DMS53 treated with DMSO at 0.1 percent for 48 hours (cell line): ENCODE data around the gene CCDC13.
A peak's percentile ranks its signal among the peaks of the same experiment; 100 is the strongest.
"Not testable (repeated sequence)": the region's sequence is repeated elsewhere in the genome, so short reads cannot be mapped to it uniquely, and the experiment has no call there.

Experiments used
- DNase-seq: peaks from one replicate; lab custom pipeline; 2025; ENCODE audit not compliant: unreplicated experiment; lab: John Stamatoyannopoulos, UW

The CCDC13 gene

GRCh38 chr3:42772670-42773408 is at the start of gene CCDC13:
Gene CCDC13 (minus strand): TSS chr3:42773253. CDS start chr3:42758345, 14,908 bp downstream.
- DNase-seq: peak; percentile 60

GRCh38 chr3:42822828-42823227 is 49.8 kb upstream of the CCDC13 start:
- no peak for DNase-seq

GRCh38 chr3:42820746-42821051 is 47.6 kb upstream of the CCDC13 start:
- DNase-seq: no peak

GRCh38 chr3:42819351-42819965 is 46.4 kb upstream of the CCDC13 start:
- peak; percentile 29 for DNase-seq

- no peak for DNase-seq
Observed at GRCh38 chr3:42815826-42816225, 42.8 kb upstream of the CCDC13 start.

GRCh38 chr3:42814914-42815507 is 42.0 kb upstream of the CCDC13 start:
- peak; percentile 11 for DNase-seq

- DNase-seq: no peak
Observed at GRCh38 chr3:42814246-42814645, 41.2 kb upstream of the CCDC13 start.

- DNase-seq: not testable (repeated sequence)
Observed at GRCh38 chr3:42811118-42811883, 38.2 kb upstream of the CCDC13 start.

- DNase-seq: not testable (repeated sequence)
Observed at GRCh38 chr3:42810706-42811105, 37.7 kb upstream of the CCDC13 start.

GRCh38 chr3:42809202-42809601 is 36.1 kb upstream of the CCDC13 start, which contains the start of gene ACKR2:
Gene ACKR2 (plus strand): TSS chr3:42809445. CDS start chr3:42864503, 55,058 bp downstream.
- DNase-seq: no peak

- no peak for DNase-seq
Observed at GRCh38 chr3:42807929-42808328, 34.9 kb upstream of the CCDC13 start.

- DNase-seq: no peak
Observed at GRCh38 chr3:42805141-42805821, 32.2 kb upstream of the CCDC13 start.

- no peak for DNase-seq
Observed at GRCh38 chr3:42804831-42805132, 31.7 kb upstream of the CCDC13 start.

GRCh38 chr3:42804106-42804830 is 31.2 kb upstream of the CCDC13 start, which contains the start of gene HIGD1A:
Gene HIGD1A (minus strand): TSS chr3:42804490. CDS start chr3:42794253, 10,237 bp downstream.
- peak; percentile 42 for DNase-seq

GRCh38 chr3:42803414-42804105 is 30.5 kb upstream of the CCDC13 start:
- DNase-seq: no peak

GRCh38 chr3:42802876-42803413 is 29.9 kb upstream of the CCDC13 start:
- DNase-seq: no peak

- no peak for DNase-seq
Observed at GRCh38 chr3:42801784-42802183, 28.7 kb upstream of the CCDC13 start.

- DNase-seq: no peak
Observed at GRCh38 chr3:42801048-42801620, 28.1 kb upstream of the CCDC13 start.

GRCh38 chr3:42800251-42800650 is 27.2 kb upstream of the CCDC13 start:
- no peak for DNase-seq
